GM13976 (cell line): Measurements from ENCODE around the gene TBC1D22A.

Experiments
- DNase-seq: peaks from one replicate; pipeline ENCODE4 v3.0.0; 2012; ENCODE audit warnings: low spot score
- CTCF ChIP-seq: IDR thresholded peaks from 2 replicates; pipeline ENCODE4 v1.5.1; 2012; ENCODE audit warnings: borderline replicate concordance, mild to moderate bottlenecking; ENCODE audit not compliant: insufficient read depth; ENCODE audit errors: extremely low read depth, missing control alignments, control extremely low read depth
- in situ Hi-C: fragments of 300-500 bp; cut with MboI; formaldehyde crosslinking; loops from one replicate; pipeline ENCODE4 v1.12.0; 2022; ENCODE audit warnings: low sequenced_read_pairs, mixed read lengths, inconsistent platforms; ENCODE audit not compliant: unreplicated experiment

The TBC1D22A gene

GRCh38 chr22:47053013-47053725 is 290.7 kb downstream of the TBC1D22A start:
- in situ Hi-C loops, result no loop called here
- no peak for TF ChIP-seq CTCF
- no peak for DNase-seq

- in situ Hi-C loops, result no loop called here
- DNase-seq, result no peak
- TF ChIP-seq CTCF, result no peak
These were observed 291.3 kb downstream of the TBC1D22A start for GRCh38 chr22:47053726-47054141.

- in situ Hi-C loops, result no loop called here
- no peak for DNase-seq
- no peak for TF ChIP-seq CTCF
These were observed 292.0 kb downstream of the TBC1D22A start for GRCh38 chr22:47054231-47055072.

- DNase-seq, result no peak
- TF ChIP-seq CTCF, result no peak
- in situ Hi-C loops, result no loop called here
These were observed 292.6 kb downstream of the TBC1D22A start for GRCh38 chr22:47055073-47055355.

- no peak for DNase-seq
- no peak for TF ChIP-seq CTCF
- in situ Hi-C loops, result no loop called here
These were observed 293.0 kb downstream of the TBC1D22A start for GRCh38 chr22:47055461-47055860.

- in situ Hi-C loops, result no loop called here
- no peak for DNase-seq
- TF ChIP-seq CTCF, result no peak
These were observed 293.5 kb downstream of the TBC1D22A start for GRCh38 chr22:47055921-47056320.
